Left ventricle myocardium superior (tissue), 1 donor: ENCODE data around the gene LZTS2. TPM values are rescaled to one million over a fixed set of nuclear protein-coding genes. Genes with fewer than 3 reads are reported as not detected.

Experiments
- ATAC-seq: fragments of 200-7000 bp; cut with Tn5 transposase; one replicate; pipeline ENCODE4 v1.9.1; 2020; ENCODE audit warnings: mild to moderate bottlenecking, moderate library complexity
- DNase-seq: peaks from one replicate; pipeline ENCODE4 v3.0.0-alpha.2; 2020
- intact Hi-C: fragments of 100-400 bp; cut with micrococcal nuclease; formaldehyde crosslinking; loops from one replicate; pipeline ENCODE4 v1.11.0; 2022
- total RNA-seq: library from RNA; stranded (reverse); fragmentation: NEBNext Ultra II Directional; extraction: Animal tissue kit (Norgen Biotek cat#: 25700); gene quantifications from one replicate; pipeline ENCODE4 v1.2.1, GENCODE V29; 2021
- donor health status: DM: no; HTN: yes; CAD: no; lungs with severe emphysema.

LZTS2 gene
- total RNA-seq, 1 donor from 2014 or later, result 44.9 TPM

DNA sequence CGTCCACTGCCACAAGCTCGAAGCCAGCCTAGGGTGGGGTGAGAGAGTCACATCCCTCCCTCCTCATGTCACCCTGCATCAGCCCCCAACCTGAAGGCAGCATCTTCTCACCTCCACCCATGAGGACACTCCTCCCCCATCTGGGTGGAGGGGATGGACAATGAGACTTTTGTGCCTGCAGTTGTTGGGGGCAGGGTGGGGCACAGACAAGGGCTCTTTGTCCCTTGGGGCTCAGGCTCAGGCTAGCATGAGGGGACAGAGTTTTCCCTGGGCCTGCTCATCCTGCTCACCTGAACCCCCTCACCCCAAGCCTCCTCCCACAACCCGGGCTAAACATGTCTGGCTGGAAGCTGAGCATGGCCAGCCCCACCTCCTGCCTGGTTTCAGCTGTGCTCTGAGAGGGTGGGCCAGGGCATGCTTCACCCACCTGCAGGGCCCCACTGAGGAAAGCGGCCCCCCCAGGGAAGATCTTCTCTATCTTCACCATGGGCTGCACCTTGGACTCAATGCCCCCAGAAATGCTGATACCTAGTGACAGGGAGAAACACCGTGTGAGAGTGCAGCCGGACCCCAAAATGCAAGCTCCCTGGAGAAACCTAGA is 9.3 kb downstream of the LZTS2 start:
- intact Hi-C loops, result no loop called here
- ATAC-seq, result no peak
- DNase-seq, result no peak

DNA sequence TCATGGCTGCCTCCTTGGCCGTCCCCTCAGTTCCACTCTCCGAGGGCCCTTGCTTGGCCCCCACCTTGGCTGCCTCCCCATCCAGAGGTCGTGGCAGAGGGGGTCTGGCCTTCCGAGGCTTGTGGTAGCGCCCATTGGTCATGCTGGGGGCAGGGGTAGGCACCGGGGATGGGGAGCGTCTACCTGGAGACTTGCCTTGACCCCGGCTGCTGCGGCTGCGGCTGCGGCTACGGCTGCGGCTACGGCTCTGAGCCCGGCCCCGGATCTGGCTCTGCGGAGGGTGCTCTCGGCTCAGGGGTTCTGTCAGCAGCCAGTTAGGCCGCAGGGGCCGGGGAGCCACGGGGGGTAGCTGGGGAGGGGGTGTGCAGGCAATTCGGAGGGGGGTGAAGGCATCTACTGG is 10.7 kb downstream of the LZTS2 start:
- intact Hi-C loops, result no loop called here
- ATAC-seq, result no peak

DNA sequence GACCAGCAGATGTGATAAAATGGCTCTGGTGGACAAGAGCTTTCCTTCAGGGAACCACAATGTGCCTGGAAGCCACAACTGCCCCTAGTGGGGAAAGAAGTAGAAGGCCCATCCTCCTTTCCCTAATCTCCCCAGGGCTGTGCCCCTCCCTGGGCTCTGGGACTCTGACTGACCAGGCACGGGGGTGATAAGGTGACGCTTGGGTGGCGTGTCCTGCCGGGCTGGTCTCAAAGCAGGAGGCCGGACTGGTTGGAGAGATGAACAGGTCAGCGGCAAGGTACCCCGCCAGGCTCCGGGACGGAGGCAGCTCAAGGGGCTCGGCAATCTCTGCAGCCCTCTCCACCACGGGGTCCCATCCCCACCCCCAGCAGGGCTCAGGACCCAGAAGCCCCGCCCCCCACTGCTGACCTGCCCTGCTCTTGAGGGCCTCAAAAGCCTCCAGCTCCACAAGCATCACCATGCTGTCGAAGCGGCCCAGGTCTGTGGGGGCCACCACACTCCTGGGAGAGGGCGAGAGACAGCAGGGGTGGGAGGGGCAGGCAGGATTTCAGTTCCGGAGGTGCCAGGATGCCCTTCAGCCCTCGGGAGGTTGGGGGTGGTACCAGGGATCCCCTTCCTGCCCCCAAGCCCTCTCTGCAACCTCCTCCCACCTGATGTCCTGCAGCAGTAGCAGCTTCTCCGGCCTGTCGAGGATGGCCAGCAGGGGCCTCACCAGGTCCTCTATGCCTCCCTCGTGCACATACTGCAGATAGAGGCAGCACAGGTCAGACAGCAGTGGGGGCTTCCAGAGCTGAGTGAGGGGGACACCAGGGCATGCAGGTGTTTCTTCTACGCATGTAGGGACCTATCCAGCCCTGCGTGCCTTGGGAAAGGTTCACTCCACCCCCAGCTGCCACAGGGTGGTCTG is 12.2 kb downstream of the LZTS2 start:
- ATAC-seq (no peak), DNase-seq (no peak)
- intact Hi-C loops, result no loop called here

More for the DNA sequence above, 10.7 kb downstream of the LZTS2 start:
- no peak for DNase-seq

DNA sequence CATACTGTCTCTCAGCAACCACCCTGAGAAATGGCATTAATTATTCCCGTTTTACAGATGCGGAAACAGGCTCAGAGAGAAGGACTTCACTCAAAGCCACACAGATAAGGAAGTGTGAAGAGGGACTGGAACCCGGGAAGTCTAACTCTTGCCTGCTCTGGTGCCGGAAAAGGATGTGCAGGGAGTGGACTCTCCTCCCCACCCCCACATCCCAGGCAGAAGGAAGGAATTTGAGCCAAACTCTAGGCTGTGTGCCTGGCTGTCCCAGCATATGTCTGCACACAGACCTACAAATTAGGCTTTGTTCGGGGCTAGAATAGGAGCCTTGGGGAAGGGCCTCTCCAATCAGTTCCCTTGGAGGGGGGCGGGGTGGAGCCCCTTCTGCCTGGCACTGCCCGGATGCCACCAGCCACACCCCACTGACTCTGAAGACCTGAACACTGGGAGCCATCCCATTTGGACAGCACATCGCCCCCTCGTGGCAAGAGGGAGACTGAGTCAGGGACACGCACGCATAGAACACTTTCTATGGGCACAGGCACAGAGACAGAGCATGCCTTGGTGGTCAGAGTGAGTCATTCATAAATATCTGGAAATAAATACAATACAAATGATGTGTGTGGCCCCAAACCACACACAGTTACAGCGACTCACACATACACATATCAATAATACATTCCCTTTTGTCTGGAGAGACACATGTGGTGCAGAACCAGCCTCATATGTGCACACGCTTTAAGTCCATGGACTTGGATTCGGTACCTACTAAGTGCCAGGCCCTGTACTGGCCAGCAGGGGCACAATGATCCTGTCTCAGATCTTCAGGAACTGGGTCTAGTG is 13.1 kb downstream of the LZTS2 start:
- ATAC-seq, result peak; percentile 90
- intact Hi-C loops, result no loop called here
- peak; percentile 91 for DNase-seq

DNA sequence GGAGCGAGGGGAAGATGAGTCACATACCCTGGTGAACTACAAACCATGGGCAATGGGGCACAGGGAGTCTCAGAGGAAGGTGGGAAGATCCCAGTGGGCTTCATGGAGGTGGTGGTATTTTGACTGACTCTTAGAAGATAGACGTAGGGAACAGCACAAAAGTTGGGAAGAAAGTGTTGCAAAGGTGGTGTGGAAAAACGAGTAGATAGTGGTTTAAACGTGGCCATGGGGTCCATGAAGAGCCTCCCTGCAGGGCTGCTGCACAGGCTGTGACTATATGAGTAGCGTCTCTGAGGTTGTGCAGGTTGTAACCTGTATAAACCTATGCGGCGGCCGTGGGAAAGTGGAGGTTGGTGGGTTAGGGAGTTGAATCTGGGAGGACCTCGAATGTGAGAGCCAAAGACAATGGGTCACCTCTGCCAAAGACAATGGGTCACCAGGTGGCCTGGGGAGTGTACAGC is 13.8 kb downstream of the LZTS2 start:
- no peak for DNase-seq
- intact Hi-C loops, result no loop called here
- ATAC-seq, result no peak

DNA sequence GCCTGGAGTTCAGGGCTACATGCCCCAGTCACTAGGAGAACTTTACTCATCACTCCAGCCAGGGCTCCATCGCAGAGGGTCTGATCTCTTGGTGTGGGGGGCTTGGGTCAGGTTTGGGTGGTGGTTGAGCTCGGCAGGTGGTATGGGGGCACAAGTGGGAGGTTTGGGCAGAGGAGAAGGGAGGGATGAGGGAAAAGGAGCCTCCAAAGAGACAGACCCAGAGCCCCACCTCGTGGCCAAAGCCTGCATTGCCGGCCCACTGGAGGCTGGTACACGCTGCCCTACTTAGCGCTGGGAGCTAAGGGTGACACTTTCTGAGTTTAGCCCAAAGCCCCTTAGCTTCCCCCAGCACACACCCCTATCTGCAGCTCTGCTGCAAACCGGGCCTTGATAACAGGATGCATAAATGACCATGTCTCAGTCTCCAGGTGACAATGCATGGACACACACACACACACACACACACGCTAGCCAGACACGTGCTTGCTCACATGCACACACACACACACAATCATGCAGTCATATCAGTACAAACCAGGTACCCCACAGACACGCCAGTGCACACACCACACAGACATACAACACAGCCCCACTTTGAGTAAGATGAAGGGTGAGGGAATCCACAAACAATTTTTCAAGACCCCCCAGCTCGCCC is 14.7 kb downstream of the LZTS2 start:
- intact Hi-C loops, result no loop called here
- DNase-seq (peak; percentile 92), ATAC-seq (peak; percentile 70)

DNA sequence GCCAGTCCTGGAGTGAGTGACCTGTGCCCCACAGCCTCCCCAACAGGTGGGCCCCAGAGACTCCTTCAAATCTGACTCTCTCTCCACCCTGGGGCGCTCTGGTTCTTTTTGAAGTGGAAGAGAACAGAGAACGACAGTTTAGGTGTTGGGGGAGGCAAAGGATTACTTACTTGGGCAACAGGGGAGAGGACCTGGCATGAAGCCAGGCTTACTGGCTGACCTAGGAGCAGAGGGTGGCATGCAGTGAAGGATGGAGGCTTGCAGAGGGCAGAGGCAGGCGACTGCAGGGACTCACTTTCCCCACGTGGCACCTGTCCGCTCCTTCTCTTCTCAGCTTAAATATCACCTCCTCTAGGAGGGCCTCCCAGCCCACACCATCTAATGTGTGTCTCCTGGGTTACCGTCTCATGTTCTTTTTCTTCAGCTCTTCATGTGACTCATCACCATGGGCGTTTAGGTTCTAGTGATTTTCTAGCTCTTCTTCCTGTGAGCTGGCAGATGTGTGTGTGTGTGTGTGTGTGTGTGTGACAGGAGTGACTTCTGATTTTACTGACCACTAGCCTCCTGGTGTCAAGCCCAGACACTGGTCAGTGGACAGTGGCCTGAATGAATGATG is 15.5 kb downstream of the LZTS2 start:
- ATAC-seq (no peak), DNase-seq (no peak)
- intact Hi-C loops, result no loop called here

DNA sequence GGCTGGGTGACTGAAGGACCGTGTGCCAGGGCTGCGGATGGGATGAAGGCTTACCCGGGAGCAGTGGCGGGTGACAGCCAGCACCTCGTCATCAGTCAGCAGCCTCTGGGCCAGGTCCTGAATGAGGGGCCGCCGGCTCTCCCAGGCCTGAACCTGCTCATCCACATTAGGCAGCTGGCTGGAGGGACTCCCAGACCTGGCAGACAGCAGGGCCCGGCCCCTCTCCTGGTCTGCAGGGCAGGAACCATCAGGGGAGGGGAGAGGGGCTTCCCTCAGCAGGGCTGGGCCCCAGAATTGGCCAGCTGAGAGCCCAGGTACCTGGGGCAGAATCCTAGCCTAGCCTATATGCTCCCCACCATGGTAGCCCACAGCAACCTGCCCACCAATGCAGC is 16.0 kb downstream of the LZTS2 start:
- ATAC-seq, result no peak
- no peak for DNase-seq
- intact Hi-C loops, result no loop called here

DNA sequence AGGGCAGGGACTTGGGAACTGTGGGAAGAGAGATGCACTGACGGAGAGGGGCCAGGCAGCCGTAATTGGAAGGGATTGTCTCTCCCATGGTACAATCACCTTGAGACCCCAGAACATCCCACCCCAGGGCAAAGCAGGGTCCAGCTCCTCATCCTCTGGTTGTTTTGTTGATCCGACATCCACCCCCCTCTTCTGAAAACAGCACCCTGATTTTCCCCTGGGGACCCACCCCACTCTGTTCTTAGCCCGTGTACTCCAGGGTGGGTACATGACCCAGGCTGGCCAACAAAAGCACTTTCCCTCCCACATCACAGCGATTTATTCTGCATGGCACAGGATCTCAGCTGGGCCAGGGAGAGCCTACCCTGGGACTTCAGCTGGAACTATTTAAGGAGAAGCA is 17.2 kb downstream of the LZTS2 start:
- intact Hi-C loops, result no loop called here
- DNase-seq (no peak), ATAC-seq (no peak)

DNA sequence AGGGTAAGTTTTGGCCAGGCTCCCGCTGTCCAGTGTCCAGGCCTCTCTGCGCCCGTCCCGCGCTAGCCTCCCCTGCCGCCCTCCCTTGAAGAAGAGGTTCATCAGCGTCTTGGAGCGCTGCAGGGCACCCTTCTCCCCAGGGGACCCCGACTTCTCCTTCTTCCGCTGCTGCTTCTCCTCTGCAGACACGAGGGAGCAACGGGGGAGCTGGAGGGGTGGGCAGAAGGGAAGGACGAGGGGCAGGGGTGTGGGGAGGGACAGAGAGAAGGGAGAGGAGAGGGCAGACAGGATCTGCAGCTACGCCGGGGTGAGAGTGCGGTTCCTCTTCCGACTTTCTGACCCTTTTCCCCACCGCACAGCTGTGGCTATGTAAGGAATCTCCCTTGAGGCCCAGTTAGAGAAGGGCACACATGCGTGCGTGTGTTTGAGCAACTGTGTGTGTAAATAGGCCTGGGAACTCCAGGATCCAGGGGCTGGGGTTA is 18.6 kb downstream of the LZTS2 start:
- DNase-seq, result no peak
- ATAC-seq, result peak; percentile 4
- intact Hi-C loops, result no loop called here

DNA sequence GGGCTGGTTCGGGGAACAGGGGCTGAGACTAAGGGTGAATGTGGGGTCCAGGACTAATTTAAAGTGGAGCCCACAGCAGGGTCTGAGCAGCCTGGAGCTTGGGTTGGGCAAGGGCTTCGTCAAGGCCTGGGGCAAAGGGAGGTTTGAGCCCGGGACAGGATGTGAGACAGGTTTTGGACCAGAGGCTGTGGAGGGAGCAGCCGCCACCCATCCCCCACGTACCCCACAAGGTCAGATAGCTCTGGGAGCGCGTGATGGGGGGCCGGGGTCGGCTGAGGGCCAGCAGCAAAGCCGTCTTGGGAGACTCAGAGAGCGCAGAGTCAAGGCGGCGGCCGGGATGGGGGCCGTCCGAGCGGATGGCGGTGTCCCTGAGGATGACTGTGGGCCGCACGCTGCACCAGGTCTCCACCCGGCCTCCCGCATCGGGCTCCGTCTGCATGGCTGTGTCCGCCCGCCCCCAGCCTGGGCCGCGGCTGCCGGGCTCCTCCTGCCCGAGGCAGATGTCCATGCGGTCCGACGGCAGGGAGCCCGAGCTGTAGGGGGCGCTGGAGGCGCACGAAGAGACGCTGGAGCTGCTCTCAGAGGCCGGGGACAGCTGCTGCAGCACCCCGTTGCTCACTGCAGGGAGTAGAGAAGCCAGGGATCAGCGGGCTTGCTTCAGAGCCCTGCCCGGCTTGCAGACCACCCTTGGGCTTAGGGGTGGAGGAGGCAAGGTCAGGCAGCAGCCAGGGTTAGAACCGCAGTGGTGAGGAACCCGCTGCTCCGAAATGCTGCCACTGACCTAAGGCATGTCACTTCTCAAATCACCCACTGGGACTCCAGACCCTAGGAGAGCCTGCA is 19.2 kb downstream of the LZTS2 start:
- DNase-seq (peak; percentile 92), ATAC-seq (peak; percentile 81)
- intact Hi-C loops, result no loop called here

DNA sequence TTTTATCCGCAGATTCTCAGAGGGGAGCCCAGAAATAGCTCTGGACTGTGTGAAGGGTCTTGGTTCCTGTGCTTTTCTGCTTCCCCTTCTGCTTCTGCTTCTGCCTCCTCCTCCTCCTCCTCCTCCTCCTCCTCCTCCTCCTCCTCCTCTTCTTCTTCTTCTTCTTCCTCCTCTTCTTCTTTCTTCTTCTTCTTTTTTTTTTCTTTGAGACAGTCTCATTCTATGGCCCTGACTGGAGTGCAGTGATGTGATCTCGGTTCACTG is 19.8 kb downstream of the LZTS2 start:
- intact Hi-C loops, result no loop called here
- DNase-seq (no peak), ATAC-seq (no peak)

DNA sequence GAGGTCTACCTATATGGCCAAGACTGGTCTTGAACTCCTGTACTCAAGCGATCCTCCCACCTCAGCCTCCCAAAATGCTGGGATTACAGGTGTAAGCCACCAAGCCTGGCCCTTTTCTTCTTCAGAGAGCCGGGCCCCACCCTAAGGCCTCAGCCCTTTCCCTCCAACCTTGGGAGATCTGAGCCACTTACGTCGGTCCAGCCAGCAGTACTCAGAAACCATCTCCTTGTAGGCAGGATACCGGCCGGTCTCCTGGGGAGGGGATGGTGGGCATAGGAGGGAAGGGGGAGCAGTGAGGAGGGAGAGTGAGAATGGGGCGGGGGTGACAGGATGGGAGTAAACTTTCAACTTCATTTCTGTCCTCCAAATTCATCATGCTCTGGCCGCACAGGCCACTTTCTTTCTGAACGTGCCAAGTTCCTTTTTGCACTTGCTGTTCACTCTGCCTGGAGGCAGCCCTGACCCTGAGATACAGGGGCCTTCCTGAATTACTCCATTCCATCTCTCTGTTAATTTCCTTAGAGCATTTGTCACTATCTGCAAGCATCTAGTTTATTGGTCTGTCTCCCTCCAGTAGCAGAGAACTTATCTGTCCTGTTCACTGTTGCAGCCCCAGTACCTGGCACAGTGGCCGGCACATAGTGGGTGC is 20.9 kb downstream of the LZTS2 start:
- ATAC-seq (no peak), DNase-seq (no peak)
- intact Hi-C loops, result no loop called here

DNA sequence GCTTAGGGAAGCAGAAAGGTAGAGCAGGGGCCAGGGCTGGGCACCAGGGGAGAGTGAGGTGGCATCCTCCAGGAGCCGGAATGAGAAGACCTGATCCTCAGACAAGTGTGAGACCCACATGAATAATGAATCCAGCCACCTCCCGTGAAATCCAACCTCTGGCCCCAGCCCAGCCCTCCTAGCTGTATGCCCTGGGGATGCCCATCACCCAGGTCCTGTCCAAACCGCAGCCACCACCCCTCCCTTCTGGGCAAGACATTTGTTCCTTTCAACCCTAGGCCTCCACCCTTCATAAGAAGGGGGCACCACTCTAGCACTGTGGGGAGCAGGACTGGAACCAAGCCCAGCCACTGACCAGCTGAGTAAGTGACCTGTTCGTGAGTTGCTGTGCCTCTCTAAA is 21.6 kb downstream of the LZTS2 start:
- ATAC-seq (no peak), DNase-seq (no peak)
- intact Hi-C loops, result no loop called here

DNA sequence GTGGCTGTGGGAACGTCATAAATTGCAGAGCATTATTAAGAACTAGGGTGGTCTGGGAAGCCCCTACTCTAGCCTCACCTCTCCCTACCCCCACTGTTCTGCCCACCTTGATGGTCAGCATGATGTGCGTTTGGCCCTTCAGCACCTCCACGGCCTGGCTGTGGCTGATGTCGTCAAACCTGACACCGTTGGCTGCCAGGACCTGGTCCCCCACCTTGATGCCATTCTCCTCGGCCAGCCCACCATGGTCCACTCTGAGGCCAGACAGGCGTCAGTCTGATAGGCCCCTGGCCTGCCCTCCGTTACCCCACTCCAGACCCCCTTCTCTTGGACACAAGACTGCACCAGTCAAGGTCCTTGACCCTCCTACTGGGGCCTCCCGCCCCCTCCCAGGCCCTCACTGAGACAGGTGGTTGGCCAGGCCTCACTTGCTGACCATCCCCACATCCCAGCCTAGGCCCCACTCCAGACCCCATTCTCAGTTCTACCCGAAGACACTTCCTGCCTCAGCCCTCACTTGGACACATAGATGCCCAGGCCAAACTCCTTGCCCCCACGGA is 22.2 kb downstream of the LZTS2 start:
- intact Hi-C loops, result no loop called here
- no peak for ATAC-seq
- no peak for DNase-seq

DNA sequence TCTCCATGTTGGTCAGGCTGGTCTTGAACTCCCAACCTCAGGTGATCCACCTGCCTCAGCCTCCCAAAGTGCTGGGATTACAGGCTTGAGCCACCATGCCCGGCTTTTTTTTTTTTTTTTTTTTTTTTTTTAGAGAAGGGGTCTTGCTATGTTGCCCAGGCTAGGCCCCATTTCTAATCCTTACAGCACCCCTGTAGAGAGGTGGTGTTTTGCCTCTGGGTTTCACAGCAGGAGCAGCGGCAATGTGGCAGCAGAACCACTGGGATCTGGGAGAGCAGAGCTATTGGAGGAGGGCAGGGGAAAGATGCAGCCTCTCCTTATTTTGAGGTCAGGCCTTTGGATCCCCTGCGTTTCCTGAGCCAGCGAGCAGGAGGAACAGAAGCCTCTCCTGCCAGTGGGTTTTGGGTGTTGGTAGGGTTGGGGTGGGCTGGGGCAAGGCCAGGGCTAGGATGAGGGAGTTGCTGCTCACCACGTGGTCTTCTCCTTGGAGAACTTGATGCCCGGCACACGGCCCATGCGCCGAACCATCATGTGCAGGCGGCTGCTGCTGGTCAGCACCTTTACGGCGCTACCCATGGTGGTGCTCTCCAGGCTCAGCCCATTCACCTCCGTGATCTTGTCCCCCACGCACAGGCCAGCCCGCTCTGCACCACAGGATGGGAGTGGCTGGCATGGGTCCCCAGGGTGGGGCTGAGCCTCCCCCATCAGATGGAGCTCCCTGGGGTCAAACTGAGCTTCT is 23.5 kb downstream of the LZTS2 start:
- no peak for ATAC-seq
- intact Hi-C loops, result no loop called here
- peak; percentile 28 for DNase-seq
